HepG2 (cell line): ENCODE measurements around the gene TRIM3. TPM values are rescaled to one million over a fixed set of nuclear protein-coding genes. Genes with fewer than 3 reads are reported as not detected.

Experiments
- CREB3 ChIP-seq: sonication (generic); formaldehyde crosslinking; IDR thresholded peaks from 2 replicates; pipeline ENCODE4 v1.5.0; 2020; ENCODE audit warnings: missing genetic modification reagents
- FOXP4 ChIP-seq: sonication (generic); formaldehyde crosslinking; IDR thresholded peaks from 2 replicates; pipeline ENCODE4 v1.4.0; 2020; ENCODE audit warnings: missing genetic modification reagents
- HMG20A ChIP-seq: IDR thresholded peaks from 2 replicates; pipeline ENCODE4 v1.6.1; 2016; ENCODE audit warnings: borderline replicate concordance
- MAX ChIP-seq: IDR thresholded peaks from 2 replicates; pipeline ENCODE4 v1.6.1; 2012; ENCODE audit warnings: inconsistent platforms
- MED13 ChIP-seq: sonication (generic); formaldehyde crosslinking; IDR thresholded peaks from 2 replicates; pipeline ENCODE4 v1.5.0; 2020; ENCODE audit warnings: missing genetic modification reagents
- MNT ChIP-seq: fragments of 450-650 bp; IDR thresholded peaks from 2 replicates; pipeline ENCODE4 v1.6.1; 2016
- MXD4 ChIP-seq: IDR thresholded peaks from 2 replicates; pipeline ENCODE4 v1.6.1; 2016; ENCODE audit warnings: mild to moderate bottlenecking, missing biosample characterization, missing genetic modification reagents
- NFYB ChIP-seq: sonication (generic); formaldehyde crosslinking; IDR thresholded peaks from 2 replicates; pipeline ENCODE4 v1.4.0; 2020; ENCODE audit warnings: missing genetic modification reagents
- POGK ChIP-seq: sonication (generic); formaldehyde crosslinking; conservative IDR thresholded peaks from 2 replicates; pipeline ENCODE4 v1.8.0; 2022; ENCODE audit warnings: mild to moderate bottlenecking, moderate library complexity, missing genetic modification reagents
- RBM22 ChIP-seq: fragments of 200-400 bp; formaldehyde crosslinking; optimal IDR thresholded peaks from 2 replicates; pipeline ENCODE3; 2017; ENCODE audit warnings: mild to moderate bottlenecking, low read length, moderate library complexity
- RFXAP ChIP-seq: sonication (generic); formaldehyde crosslinking; IDR thresholded peaks from 2 replicates; pipeline ENCODE4 v1.4.0; 2020; ENCODE audit warnings: missing genetic modification reagents, borderline replicate concordance
- SP1 ChIP-seq, 2 experiments: fragments of 450-650 bp in 1 of 2; sonication (generic) in 1 of 2; formaldehyde crosslinking in 1 of 2; IDR thresholded peaks; 2 replicates each; pipeline versions ENCODE4 v1.4.0 to v1.6.1; 2016 to 2020; ENCODE audit warnings: missing genetic modification reagents in 1 of 2
- SPEN ChIP-seq: sonication (generic); formaldehyde crosslinking; IDR thresholded peaks from 2 replicates; pipeline ENCODE4 v1.5.1; 2020; ENCODE audit warnings: low read depth, mild to moderate bottlenecking, missing genetic modification reagents
- ZNF333 ChIP-seq: sonication (generic); formaldehyde crosslinking; IDR thresholded peaks from 2 replicates; pipeline ENCODE4 v1.4.0; 2020; ENCODE audit warnings: mild to moderate bottlenecking, missing genetic modification reagents, borderline replicate concordance
- ZNF552 ChIP-seq: sonication (generic); formaldehyde crosslinking; IDR thresholded peaks from 2 replicates; pipeline ENCODE4 v1.9.0; 2022; ENCODE audit warnings: missing genetic modification reagents, mild to moderate bottlenecking, borderline replicate concordance
- ZNF589 ChIP-seq: sonication (generic); formaldehyde crosslinking; conservative IDR thresholded peaks from 2 replicates; pipeline ENCODE4 v1.8.0; 2022; ENCODE audit warnings: mild to moderate bottlenecking, moderate library complexity, missing genetic modification reagents
- ZNF605 ChIP-seq: sonication (generic); formaldehyde crosslinking; IDR thresholded peaks from 2 replicates; pipeline ENCODE4 v1.8.0; 2022; ENCODE audit warnings: mild to moderate bottlenecking, missing genetic modification reagents
- ZNF629 ChIP-seq: sonication (generic); formaldehyde crosslinking; conservative IDR thresholded peaks from 2 replicates; pipeline ENCODE4 v1.5.0; 2020; ENCODE audit warnings: missing genetic modification reagents
- polyA plus RNA-seq, 8 experiments: library from polyadenylated mRNA; depleted of rRNA in 3 of 8; stranded (reverse) in 7 of 8; unstranded in 1 of 8; fragments of >200 nt; fragmentation: Illumina TruSeq in 4 of 8; extraction: Trizol in 4 of 8; gene quantifications; 2 replicates each; pipeline versions ENCODE4 v1.2.1 to v1.2.3, GENCODE V29; 2011 to 2016; ENCODE audit warnings: low read depth in 4 of 8, missing spikeins in 1 of 8, mixed read lengths in 1 of 8; ENCODE audit not compliant: insufficient read depth in 1 of 8
- total RNA-seq, 5 experiments: library from RNA; depleted of rRNA; stranded (reverse); fragments of >200 nt; fragmentation: Illumina TruSeq; extraction: Trizol; gene quantifications; 2 replicates each; pipeline ENCODE4 v1.2.3, GENCODE V29; 2016; ENCODE audit warnings: low read depth in 1 of 5

Gene TRIM3
- total and polyA plus RNA-seq, 2 of the 13 experiments (the other 11 are each of a cell fraction or from before 2014, with no cell fraction given) = 3.6 to 6.3 TPM

GRCh38 chr11:6481012-6481923, 7.5 kb upstream of the TRIM3 start, which contains the start of the genes ARFIP2 and TIMM10B (continued):
- TF ChIP-seq POGK (no peak; the same call in 1 of the 2 replicates), MNT (peak; percentile 67; the same call in 1 of the 2 replicates), MAX (peak; percentile 88), MED13 (CRISPR knock-in tag) (no peak), CREB3 (CRISPR knock-in tag) (no peak), ZNF605 (CRISPR knock-in tag) (peak; percentile 43; the same call in 1 of the 2 replicates), MXD4 (CRISPR knock-in tag) (no peak; the same call in 1 of the 2 replicates), RBM22 (no peak), NFYB (CRISPR knock-in tag) (peak; percentile 76), SP1 (IDR thresholded peaks at IDR 0.05) (no peak), SP1 (CRISPR knock-in tag; IDR thresholded peaks at IDR 0.05) (peak; percentile 82), ZNF629 (CRISPR knock-in tag) (no peak), ZNF333 (CRISPR knock-in tag) (peak; percentile 47; the same call in 1 of the 2 replicates), SPEN (CRISPR knock-in tag) (peak; percentile 91), ZNF552 (CRISPR knock-in tag) (no peak), HMG20A (CRISPR knock-in tag) (no peak), FOXP4 (CRISPR knock-in tag) (no peak), RFXAP (peak; percentile 50; the same call in 1 of the 2 replicates), ZNF589 (peak; percentile 67)
